Neural progenitor cell (in vitro differentiated cells): ENCODE data around the gene COPS9. TPM values are rescaled to one million over a fixed set of nuclear protein-coding genes. Genes with fewer than 3 reads are reported as not detected.

ENCODE experiments used
- DNase-seq: peaks from one replicate; pipeline ENCODE4 v3.0.0-alpha.2; 2016; ENCODE audit warnings: low spot score
- H2AFZ ChIP-seq: fragments of 200-600 bp; sonication (generic); replicated peaks from 2 replicates; pipeline ENCODE4 v1.6.1; 2016; ENCODE audit warnings: antibody characterized with exemption
- H3F3A ChIP-seq: fragments of 200-600 bp; sonication (generic); 2 replicates; pipeline ENCODE4 v1.6.1; 2016; ENCODE audit warnings: antibody characterized with exemption, low read depth
- H3K27ac ChIP-seq: fragments of 200-600 bp; sonication (generic); 2 replicates; pipeline ENCODE4 v1.5.1; 2016; ENCODE audit warnings: mild to moderate bottlenecking
- H3K27me3 ChIP-seq: fragments of 200-600 bp; sonication (generic); 2 replicates; pipeline ENCODE4 v1.6.1; 2016; ENCODE audit warnings: mild to moderate bottlenecking, moderate library complexity
- H3K36me3 ChIP-seq: fragments of 200-600 bp; sonication (generic); 2 replicates; pipeline ENCODE4 v1.5.1; 2016
- H3K4me1 ChIP-seq: fragments of 200-600 bp; sonication (generic); 2 replicates; pipeline ENCODE4 v1.6.1; 2016; ENCODE audit warnings: mixed run types
- H3K4me2 ChIP-seq: fragments of 200-600 bp; sonication (generic); 2 replicates; pipeline ENCODE4 v1.6.1; 2016
- H3K4me3 ChIP-seq: fragments of 200-600 bp; sonication (generic); 2 replicates; pipeline ENCODE4 v1.5.1; 2016
- H3K79me2 ChIP-seq: fragments of 200-600 bp; sonication (generic); 2 replicates; pipeline ENCODE4 v1.6.1; 2016; ENCODE audit warnings: low read depth
- H3K9ac ChIP-seq: fragments of 200-600 bp; sonication (generic); 2 replicates; pipeline ENCODE4 v1.6.1; 2016
- H3K9me3 ChIP-seq: fragments of 200-600 bp; sonication (generic); 2 replicates; pipeline ENCODE4 v1.5.1; 2016; ENCODE audit warnings: low read depth
- H4K20me1 ChIP-seq: fragments of 200-600 bp; sonication (generic); 2 replicates; pipeline ENCODE4 v1.6.1; 2016; ENCODE audit warnings: low read depth
- H3K27ac Mint-ChIP-seq: 3 replicates; pipeline ENCODE4 v1.8.0; 2021; ENCODE audit warnings: mixed read lengths
- H3K27me3 Mint-ChIP-seq: 2 replicates; pipeline ENCODE4 v1.8.0; 2022; ENCODE audit warnings: low read depth, mild to moderate bottlenecking, inconsistent platforms, moderate library complexity, mixed read lengths; ENCODE audit not compliant: insufficient read depth
- H3K36me3 Mint-ChIP-seq: 3 replicates; pipeline ENCODE4 v1.8.0; 2021; ENCODE audit warnings: mixed read lengths
- H3K4me1 Mint-ChIP-seq: 3 replicates; pipeline ENCODE4 v1.8.0; 2021; ENCODE audit warnings: mixed read lengths
- H3K4me3 Mint-ChIP-seq: 3 replicates; pipeline ENCODE4 v1.8.0; 2021; ENCODE audit warnings: mild to moderate bottlenecking, moderate library complexity, mixed read lengths
- H3K9me3 Mint-ChIP-seq: 3 replicates; pipeline ENCODE4 v1.8.0; 2020; ENCODE audit warnings: mixed read lengths
- EZH2 ChIP-seq: fragments of 200-600 bp; sonication (generic); IDR thresholded peaks from 2 replicates; pipeline ENCODE4 v1.6.1; 2017; ENCODE audit warnings: antibody characterized with exemption, mild to moderate bottlenecking, moderate library complexity
- EZH2phosphoT487 ChIP-seq: fragments of 200-600 bp; sonication (generic); IDR thresholded peaks from 2 replicates; pipeline ENCODE4 v1.6.1; 2017; ENCODE audit warnings: antibody characterized with exemption
- total RNA-seq: library from RNA; depleted of rRNA; stranded (reverse); fragments of >200 nt; gene quantifications from 2 replicates; pipeline ENCODE4 v1.2.3, GENCODE V29; 2015; ENCODE audit warnings: low replicate concordance
- TF ChIP-seq, protein P1 (sequence below): fragments of 200-600 bp; sonication (generic); IDR thresholded peaks from 2 replicates; pipeline ENCODE4 v1.5.1; 2017; ENCODE audit warnings: antibody characterized with exemption, mild to moderate bottlenecking

The COPS9 gene
- total RNA-seq, 1 donor from 2014 or later, result 83.9 TPM

DNA sequence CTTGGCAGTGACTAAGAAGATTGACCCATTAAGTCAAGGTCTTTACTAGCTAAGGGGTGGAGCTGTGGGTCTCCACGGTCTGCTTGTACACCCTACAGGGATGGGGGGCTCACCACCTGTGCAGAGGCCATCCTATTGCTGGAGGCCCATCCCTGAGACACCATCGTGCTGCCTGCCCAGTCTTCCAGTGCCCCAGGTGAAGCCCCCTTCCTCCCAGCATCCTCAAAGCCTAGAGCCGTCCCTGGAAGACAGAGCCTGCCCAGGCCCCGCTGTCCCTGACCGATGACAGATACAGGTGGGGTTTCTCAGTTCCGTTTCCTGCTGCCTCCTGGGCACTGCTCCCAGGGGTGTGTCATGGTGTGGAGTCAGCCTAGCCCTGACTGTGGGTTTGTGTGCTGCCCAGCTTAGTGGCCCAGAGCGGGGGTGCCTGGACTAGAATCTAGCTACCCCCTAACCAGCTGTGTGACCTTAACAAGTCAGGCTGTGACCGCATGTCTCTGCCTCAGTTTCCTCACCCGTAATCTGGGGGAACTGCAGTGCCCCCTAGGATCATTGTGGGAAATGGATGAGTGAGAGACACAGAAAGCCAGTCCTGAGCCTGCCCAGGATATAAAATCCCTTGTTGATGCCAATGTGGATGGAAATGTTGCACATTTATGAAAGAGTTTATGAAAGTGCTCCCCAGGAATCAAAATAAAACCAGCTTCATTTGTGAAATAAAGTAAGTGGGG is 2.3 kb upstream of the COPS9 start:
- no peak for TF ChIP-seq EZH2phosphoT487
- TF ChIP-seq, protein P1, sequence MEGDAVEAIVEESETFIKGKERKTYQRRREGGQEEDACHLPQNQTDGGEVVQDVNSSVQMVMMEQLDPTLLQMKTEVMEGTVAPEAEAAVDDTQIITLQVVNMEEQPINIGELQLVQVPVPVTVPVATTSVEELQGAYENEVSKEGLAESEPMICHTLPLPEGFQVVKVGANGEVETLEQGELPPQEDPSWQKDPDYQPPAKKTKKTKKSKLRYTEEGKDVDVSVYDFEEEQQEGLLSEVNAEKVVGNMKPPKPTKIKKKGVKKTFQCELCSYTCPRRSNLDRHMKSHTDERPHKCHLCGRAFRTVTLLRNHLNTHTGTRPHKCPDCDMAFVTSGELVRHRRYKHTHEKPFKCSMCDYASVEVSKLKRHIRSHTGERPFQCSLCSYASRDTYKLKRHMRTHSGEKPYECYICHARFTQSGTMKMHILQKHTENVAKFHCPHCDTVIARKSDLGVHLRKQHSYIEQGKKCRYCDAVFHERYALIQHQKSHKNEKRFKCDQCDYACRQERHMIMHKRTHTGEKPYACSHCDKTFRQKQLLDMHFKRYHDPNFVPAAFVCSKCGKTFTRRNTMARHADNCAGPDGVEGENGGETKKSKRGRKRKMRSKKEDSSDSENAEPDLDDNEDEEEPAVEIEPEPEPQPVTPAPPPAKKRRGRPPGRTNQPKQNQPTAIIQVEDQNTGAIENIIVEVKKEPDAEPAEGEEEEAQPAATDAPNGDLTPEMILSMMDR, result no peak
- no peak for TF ChIP-seq EZH2
- Histone ChIP-seq H3K4me2 (no peak overlapping the region), H2AFZ (no peak overlapping the region), H3K4me3 (no peak overlapping the region), H3K9ac (no peak overlapping the region), H3K79me2 (peaks cover 26% of the 10 kb centered on the region), H3K27me3 (peaks cover 19% of the 10 kb centered on the region), H3K27ac (no peak overlapping the region), H3K4me1 (peaks cover 26% of the 10 kb centered on the region), H3K36me3 (no peaks in the 10 kb centered on the region), H3F3A (peaks cover 12% of the 10 kb centered on the region), H3K9me3 (no peaks in the 10 kb centered on the region), H4K20me1 (peaks cover 18% of the 10 kb centered on the region)
- H3K4me3 Mint-ChIP-seq, result no peak overlapping the region
- H3K9me3 Mint-ChIP-seq, result no peaks in the 10 kb centered on the region
- H3K36me3 Mint-ChIP-seq, result peaks cover 4% of the 10 kb centered on the region
- no peak overlapping the region for H3K27ac Mint-ChIP-seq
- no peak for DNase-seq
- peaks cover 9% of the 10 kb centered on the region for H3K27me3 Mint-ChIP-seq
- peaks cover 27% of the 10 kb centered on the region for H3K4me1 Mint-ChIP-seq

DNA sequence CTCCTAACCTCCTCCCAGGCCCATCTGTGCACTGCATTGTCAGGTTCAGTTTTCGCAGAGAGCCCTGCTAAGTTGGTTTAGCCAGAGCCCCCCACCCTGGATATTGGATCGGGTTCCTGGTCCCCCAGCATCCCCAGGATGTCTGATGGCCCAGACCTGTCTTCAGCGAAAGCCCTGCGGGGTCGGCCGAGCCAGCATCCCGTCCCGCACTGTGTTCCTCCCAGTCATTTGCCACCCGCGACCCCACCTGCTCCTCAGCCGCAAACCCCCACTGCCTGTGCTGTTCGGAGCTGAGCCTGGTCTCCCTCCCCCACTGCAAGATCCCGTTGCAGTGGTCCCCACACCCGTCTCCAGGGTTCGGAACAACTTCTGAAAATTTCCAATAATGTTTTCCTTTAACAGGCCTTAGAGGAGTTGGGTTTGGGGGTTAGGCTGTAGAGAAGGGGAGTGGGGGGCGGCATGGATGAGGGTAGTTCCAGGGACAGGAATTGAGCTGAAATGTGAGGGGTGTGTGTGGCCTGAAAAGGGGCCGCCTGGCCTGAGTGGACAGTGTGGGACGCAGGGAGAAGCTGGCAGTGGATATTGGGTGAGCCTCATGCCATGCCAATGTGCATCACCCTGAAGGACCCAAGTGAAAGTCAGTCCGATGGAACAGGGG is 1.6 kb upstream of the COPS9 start:
- peaks cover 27% of the 10 kb centered on the region for H3K4me1 Mint-ChIP-seq
- peaks cover 9% of the 10 kb centered on the region for H3K27me3 Mint-ChIP-seq
- no peaks in the 10 kb centered on the region for H3K9me3 ChIP-seq
- H3K4me2 ChIP-seq, result no peak overlapping the region
- H3K79me2 ChIP-seq, result peaks cover 26% of the 10 kb centered on the region
- H2AFZ ChIP-seq, result no peak overlapping the region
- no peaks in the 10 kb centered on the region for H3K36me3 ChIP-seq
- DNase-seq, result no peak
- TF ChIP-seq, protein P1, result no peak
- no peak for TF ChIP-seq EZH2phosphoT487
- TF ChIP-seq EZH2, result no peak
- H4K20me1 ChIP-seq, result peaks cover 18% of the 10 kb centered on the region
- H3K27ac ChIP-seq, result no peak overlapping the region
- peaks cover 19% of the 10 kb centered on the region for H3K27me3 ChIP-seq
- peaks cover 5% of the 10 kb centered on the region for H3K36me3 Mint-ChIP-seq
- H3K9me3 Mint-ChIP-seq, result no peaks in the 10 kb centered on the region
- H3F3A ChIP-seq, result peaks cover 12% of the 10 kb centered on the region
- peaks cover 26% of the 10 kb centered on the region for H3K4me1 ChIP-seq
- no peak overlapping the region for H3K27ac Mint-ChIP-seq
- no peak overlapping the region for H3K4me3 ChIP-seq
- peak overlapping the region; percentile 55 for H3K4me3 Mint-ChIP-seq
- no peak overlapping the region for H3K9ac ChIP-seq

DNA sequence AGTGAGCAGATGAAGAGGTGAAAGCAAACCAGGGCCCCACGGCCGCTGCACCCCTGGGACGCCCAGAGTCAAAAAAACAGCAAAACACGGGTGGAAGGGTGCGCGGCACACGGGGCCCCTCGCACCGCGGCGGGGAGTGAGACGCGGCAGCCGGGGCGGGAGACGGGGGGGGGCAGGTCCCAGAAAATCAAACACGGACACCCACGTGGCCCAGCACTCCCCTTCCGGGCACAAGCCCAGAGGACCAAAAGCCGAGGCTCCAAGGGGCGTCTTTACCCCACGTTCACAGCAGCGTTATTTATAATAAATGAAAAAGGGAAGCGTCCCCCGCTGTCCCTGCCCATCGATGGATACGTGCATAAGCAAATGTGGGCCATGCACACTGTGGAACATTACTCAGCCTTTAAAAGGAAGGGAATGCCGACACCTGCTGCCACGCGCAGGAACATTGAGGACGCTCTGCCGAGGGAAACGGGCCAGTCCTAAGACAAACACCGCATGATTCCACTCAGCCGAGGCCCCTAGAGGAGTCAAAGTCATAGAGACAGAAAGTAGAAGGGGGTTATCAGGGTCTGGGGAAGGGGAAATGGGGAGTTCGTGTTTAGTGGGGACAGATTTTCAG is 677 bp upstream of the COPS9 start:
- no peak overlapping the region for H3K27ac Mint-ChIP-seq
- no peak overlapping the region for H3K27ac ChIP-seq

More for the DNA sequence above, 677 bp upstream of the COPS9 start:
- Mint-ChIP-seq H3K4me1 (peaks cover 24% of the 10 kb centered on the region), H3K27me3 (peaks cover 7% of the 10 kb centered on the region), H3K36me3 (peaks cover 7% of the 10 kb centered on the region), H3K9me3 (no peaks in the 10 kb centered on the region), H3K4me3 (peak overlapping the region; percentile 94)
- Histone ChIP-seq H3K4me3 (peak overlapping the region; percentile 98), H3F3A (peaks cover 12% of the 10 kb centered on the region), H2AFZ (peak overlapping the region; percentile 14), H3K9ac (no peak overlapping the region), H4K20me1 (peaks cover 18% of the 10 kb centered on the region), H3K9me3 (no peaks in the 10 kb centered on the region), H3K79me2 (peaks cover 26% of the 10 kb centered on the region), H3K36me3 (no peaks in the 10 kb centered on the region), H3K27me3 (peaks cover 19% of the 10 kb centered on the region), H3K4me2 (peak overlapping the region; percentile 100), H3K4me1 (peaks cover 26% of the 10 kb centered on the region)
- TF ChIP-seq, protein P1, result no peak
- TF ChIP-seq EZH2 (peak; percentile 58), EZH2phosphoT487 (no peak)
- DNase-seq, result no peak
